BE2C (cell line): ENCODE measurements around the gene CCDC86. TPM values are rescaled to one million over a fixed set of nuclear protein-coding genes. Genes with fewer than 3 reads are reported as not detected.

Experiments used
- DNase-seq: peaks from one replicate; pipeline ENCODE4 v3.0.0-alpha.2; 2020
- H3K27me3 ChIP-seq: fragments of 250-450 bp; sonication (Bioruptor Pico); 2 replicates; pipeline ENCODE4 v1.5.1; 2020; ENCODE audit warnings: mild to moderate bottlenecking
- H3K36me3 ChIP-seq: fragments of 250-450 bp; sonication (Bioruptor Pico); 2 replicates; pipeline ENCODE4 v1.5.1; 2020; ENCODE audit warnings: mild to moderate bottlenecking
- H3K4me1 ChIP-seq: fragments of 250-450 bp; sonication (Bioruptor Pico); 2 replicates; pipeline ENCODE4 v1.5.1; 2020
- H3K4me3 ChIP-seq: 2 replicates; pipeline ENCODE4 v1.5.1; 2011; ENCODE audit warnings: low read depth, low read length
- H3K9me3 ChIP-seq: fragments of 250-450 bp; sonication (Bioruptor Pico); 2 replicates; pipeline ENCODE4 v1.5.1; 2020
- CTCF ChIP-seq: IDR thresholded peaks from 2 replicates; pipeline ENCODE4 v1.5.1; 2012; ENCODE audit warnings: mild to moderate bottlenecking, low read depth, low read length
- polyA plus RNA-seq: library from polyadenylated mRNA; unstranded; fragments of >200 nt; gene quantifications from one replicate; pipeline ENCODE4 v1.2.1, GENCODE V29; 2012; ENCODE audit warnings: low read depth, missing spikeins; ENCODE audit not compliant: insufficient read length, insufficient read depth

CCDC86 gene
- polyA plus RNA-seq: 80.6 TPM

- peak; percentile 91 for DNase-seq
- H3K9me3 ChIP-seq: no peaks in the 10 kb centered on the region
- no peaks in the 10 kb centered on the region for H3K27me3 ChIP-seq
- peak within 1 kb of the TSS; percentile 82 for H3K4me3 ChIP-seq
- H3K36me3 ChIP-seq: peaks cover 5% of the 10 kb centered on the region; the same call in 1 of the 2 replicates
- no peaks in the 10 kb centered on the region for H3K4me1 ChIP-seq
- TF ChIP-seq CTCF: no peak
Observed at GRCh38 chr11:60841797-60842667, at the start of gene CCDC86. CCDC86 (plus strand) TSS chr11:60842113; CDS start chr11:60842125, 12 bp downstream.

- H3K4me1 ChIP-seq: no peaks in the 10 kb centered on the region
- H3K36me3 ChIP-seq: no peaks in the 10 kb centered on the region
- H3K9me3 ChIP-seq: no peaks in the 10 kb centered on the region
- H3K27me3 ChIP-seq: no peaks in the 10 kb centered on the region
- no peak overlapping the region for H3K4me3 ChIP-seq
- no peak for TF ChIP-seq CTCF
- no peak for DNase-seq
Observed at GRCh38 chr11:60792521-60792920, 49.4 kb upstream of the CCDC86 start.

- Histone ChIP-seq H3K4me1 (no peaks in the 10 kb centered on the region), H3K36me3 (no peaks in the 10 kb centered on the region), H3K4me3 (no peak overlapping the region), H3K27me3 (no peaks in the 10 kb centered on the region), H3K9me3 (no peaks in the 10 kb centered on the region)
- no peak for TF ChIP-seq CTCF
- DNase-seq: no peak
Observed at GRCh38 chr11:60795291-60795690, 46.6 kb upstream of the CCDC86 start.

GRCh38 chr11:60797846-60798630 lies 43.9 kb upstream of the CCDC86 start:
- H3K4me1 ChIP-seq: no peaks in the 10 kb centered on the region
- no peaks in the 10 kb centered on the region for H3K27me3 ChIP-seq
- H3K4me3 ChIP-seq: no peak overlapping the region
- TF ChIP-seq CTCF: no peak
- DNase-seq: no peak
- H3K9me3 ChIP-seq: no peaks in the 10 kb centered on the region
- no peaks in the 10 kb centered on the region for H3K36me3 ChIP-seq

GRCh38 chr11:60798631-60799030 lies 43.3 kb upstream of the CCDC86 start:
- Histone ChIP-seq H3K4me1 (no peaks in the 10 kb centered on the region), H3K4me3 (no peak overlapping the region), H3K9me3 (no peaks in the 10 kb centered on the region), H3K36me3 (no peaks in the 10 kb centered on the region), H3K27me3 (no peaks in the 10 kb centered on the region)
- TF ChIP-seq CTCF: no peak
- no peak for DNase-seq
